Astrocyte of the cerebellum (primary cell): Measurements from ENCODE around the gene PCDH1.

ENCODE experiments used
- DNase-seq: peaks from one replicate; pipeline ENCODE4 v3.0.0-alpha.2; 2011; ENCODE audit warnings: low read depth
- H3K4me3 ChIP-seq: 2 replicates; pipeline ENCODE4 v1.5.1; 2011; ENCODE audit warnings: mild to moderate bottlenecking, low read depth, low read length, moderate library complexity
- in situ Hi-C: cut with HindIII; loops from 2 replicates; pipeline ENCODE4 v1.10.0; 2017; ENCODE audit warnings: low sequenced_read_pairs
- TF ChIP-seq, protein P1 (sequence below): IDR thresholded peaks from 2 replicates; pipeline ENCODE4 v1.5.1; 2012; ENCODE audit warnings: low read length, low read depth, moderate library complexity, mild to moderate bottlenecking; ENCODE audit errors: missing control alignments

Gene PCDH1

DNA sequence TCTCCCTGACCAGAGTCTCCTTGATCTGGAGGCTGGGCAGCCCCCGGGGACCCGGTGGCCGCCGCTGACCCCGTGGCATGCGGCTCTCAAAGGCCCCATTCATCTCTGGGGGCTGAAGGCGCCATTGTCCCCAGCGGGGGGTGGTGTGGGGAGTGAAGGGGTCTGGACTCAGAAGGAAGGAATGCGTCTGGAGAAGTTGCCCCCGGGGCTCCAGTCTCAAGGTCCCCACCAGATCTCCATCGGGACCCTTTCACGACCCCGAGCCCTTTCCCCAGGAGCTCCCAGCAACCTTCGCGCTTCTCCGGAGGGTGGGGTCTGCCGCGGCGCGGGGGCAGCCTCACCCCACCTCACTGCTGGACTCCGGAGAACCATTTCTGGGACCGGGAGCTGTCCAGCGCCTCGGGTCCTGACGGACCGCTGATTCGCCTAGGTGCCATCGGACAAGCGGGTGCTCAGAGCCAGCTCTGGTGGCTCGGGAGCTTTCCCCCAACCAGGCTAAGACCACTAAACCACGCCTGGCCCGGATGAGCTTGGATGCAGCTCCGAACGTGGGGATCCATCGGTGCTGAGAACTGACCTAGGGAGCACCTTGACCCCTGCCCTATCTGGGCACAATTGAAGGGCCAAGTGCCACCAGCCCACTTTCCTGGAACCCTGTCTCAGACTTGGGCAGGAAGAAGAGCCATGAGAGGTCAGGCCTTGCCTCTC is 5.1 kb upstream of the PCDH1 start:
- in situ Hi-C loops, result no loop called here
- TF ChIP-seq, protein P1, sequence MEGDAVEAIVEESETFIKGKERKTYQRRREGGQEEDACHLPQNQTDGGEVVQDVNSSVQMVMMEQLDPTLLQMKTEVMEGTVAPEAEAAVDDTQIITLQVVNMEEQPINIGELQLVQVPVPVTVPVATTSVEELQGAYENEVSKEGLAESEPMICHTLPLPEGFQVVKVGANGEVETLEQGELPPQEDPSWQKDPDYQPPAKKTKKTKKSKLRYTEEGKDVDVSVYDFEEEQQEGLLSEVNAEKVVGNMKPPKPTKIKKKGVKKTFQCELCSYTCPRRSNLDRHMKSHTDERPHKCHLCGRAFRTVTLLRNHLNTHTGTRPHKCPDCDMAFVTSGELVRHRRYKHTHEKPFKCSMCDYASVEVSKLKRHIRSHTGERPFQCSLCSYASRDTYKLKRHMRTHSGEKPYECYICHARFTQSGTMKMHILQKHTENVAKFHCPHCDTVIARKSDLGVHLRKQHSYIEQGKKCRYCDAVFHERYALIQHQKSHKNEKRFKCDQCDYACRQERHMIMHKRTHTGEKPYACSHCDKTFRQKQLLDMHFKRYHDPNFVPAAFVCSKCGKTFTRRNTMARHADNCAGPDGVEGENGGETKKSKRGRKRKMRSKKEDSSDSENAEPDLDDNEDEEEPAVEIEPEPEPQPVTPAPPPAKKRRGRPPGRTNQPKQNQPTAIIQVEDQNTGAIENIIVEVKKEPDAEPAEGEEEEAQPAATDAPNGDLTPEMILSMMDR, result no peak
- H3K4me3 ChIP-seq, result no peak overlapping the region
- no peak for DNase-seq

DNA sequence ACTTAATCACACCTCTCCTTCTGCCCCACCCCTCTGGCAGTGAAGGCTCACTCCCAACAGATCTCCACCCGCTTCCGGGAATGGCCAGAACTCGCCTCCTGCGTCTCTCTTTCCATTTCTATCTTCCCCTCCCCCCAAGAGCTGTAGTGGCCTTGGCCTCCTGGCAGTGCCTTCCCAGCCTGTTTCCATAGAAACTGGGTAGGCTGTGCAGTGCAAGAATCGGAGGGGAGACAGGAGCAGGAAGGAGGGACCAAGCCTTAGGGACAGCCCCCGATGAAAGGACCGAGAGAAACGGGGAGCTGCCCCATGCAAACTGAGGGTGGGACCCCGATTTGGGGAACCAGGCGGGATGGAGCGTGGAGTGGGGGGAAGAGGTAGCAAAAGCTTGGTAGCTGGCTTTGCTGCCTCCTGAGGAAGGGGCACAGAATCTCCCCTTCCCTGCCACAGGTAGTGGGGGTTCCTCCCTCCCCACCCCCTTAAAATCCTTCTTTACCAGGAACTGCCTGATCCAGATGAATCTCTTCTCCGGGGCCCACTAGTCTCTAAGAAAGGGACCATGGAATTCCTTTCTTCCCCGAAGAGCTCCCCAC is 4.5 kb upstream of the PCDH1 start:
- TF ChIP-seq, protein P1, result no peak
- in situ Hi-C loops, result no loop called here
- DNase-seq, result no peak
- no peak overlapping the region for H3K4me3 ChIP-seq

DNA sequence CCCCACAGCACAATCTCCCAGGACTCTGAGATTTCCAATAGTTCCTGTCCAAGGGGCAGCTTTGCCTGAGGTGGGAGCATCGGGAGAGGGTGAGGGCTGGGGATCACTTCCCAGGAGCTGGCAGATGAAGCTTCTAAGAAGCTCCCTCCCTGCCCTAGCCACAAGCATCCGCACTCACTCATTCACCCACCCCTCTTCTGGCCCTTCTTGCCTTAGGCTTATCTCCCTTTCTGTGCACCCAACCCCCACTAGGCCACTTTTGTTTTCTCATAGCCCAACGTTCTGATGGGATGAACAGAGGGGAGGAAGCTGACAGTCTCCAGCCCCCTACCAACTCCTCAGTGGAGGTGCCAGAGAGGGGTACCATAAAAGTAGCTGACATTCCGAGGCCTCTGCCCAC is 3.7 kb upstream of the PCDH1 start:
- no peak overlapping the region for H3K4me3 ChIP-seq
- in situ Hi-C loops, result no loop called here
- DNase-seq, result no peak
- TF ChIP-seq, protein P1, result no peak

DNA sequence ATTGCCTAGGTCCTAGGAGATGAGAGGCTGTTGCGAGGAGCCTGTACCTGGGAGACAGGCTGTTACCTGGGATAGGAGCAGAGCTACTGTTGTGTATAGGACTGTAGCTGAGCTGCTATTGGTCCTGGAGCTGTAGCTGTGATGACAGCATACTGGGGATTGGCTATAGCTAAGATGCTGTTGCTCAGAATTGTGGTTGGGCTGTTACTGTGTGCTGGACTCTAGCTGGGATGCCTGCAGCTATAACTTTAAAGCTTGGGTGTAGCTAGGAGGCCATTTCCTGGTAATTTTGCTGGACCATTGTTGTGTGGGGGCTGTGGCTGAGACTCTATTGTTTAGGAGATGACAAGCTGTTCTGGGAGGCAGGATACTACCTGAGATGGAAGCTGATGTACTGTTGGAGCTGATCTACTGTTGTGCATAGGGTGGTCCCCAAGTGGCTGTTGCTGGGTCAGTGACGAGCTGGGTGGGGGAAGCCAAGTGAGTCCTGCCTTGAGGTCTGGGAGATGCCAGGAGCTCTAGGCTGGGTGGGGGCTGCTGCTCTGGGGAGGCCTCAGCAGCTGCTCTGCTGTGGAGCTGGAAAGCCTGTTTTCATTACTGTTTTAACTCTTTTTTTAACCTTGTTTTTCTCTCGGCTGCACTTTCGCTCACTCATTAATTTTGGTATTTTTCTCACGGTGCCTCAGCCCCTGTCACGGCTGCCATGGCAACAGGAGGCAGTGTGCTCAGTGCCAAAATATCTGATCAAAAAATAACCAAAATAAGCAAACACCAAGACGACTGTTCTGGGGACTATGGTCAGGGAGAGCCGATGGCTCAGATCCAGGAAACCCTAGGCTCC is 3.0 kb upstream of the PCDH1 start:
- DNase-seq, result no peak
- in situ Hi-C loops, result no loop called here
- no peak overlapping the region for H3K4me3 ChIP-seq
- TF ChIP-seq, protein P1, result no peak

DNA sequence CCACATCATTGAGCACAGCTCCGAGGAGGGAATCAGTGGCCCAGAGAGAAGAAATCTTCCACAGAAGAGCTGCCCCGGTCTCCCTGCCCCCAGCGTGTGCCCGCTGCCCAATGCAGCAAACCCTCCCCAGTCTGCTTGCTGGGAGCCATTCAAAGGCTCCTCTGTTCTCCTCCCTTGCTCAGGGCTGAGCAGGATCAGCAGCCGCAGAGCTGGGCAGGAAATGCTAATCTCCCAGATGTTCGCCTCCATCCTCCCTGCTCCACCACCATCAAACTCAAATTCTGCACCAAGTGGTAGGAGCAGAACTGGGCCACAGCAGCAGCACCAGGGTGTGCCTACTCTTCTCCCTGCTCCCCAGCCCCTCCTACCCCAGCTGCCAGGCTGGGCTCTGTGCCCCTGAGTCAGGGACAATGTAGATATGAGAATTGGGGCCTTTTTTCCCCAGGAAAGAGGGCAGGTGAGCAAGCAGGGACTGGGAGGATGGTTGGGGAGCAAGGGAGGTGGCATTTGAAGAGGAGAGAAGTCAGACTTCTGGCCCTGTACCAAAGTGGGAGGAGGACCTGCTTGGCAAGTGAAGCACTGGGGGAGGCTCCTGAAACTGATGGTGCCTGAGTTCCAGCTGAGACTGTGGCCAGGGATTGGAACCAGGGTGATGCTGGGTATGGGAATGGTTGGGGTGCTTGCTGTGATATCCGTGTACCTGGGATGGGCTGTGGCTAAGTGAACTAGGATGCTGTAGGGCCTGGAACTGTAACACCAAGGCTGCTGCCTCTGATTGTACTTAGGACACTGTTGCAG is 1.9 kb upstream of the PCDH1 start:
- in situ Hi-C loops, result no loop called here
- no peak overlapping the region for H3K4me3 ChIP-seq
- DNase-seq, result no peak
- TF ChIP-seq, protein P1, result no peak

DNA sequence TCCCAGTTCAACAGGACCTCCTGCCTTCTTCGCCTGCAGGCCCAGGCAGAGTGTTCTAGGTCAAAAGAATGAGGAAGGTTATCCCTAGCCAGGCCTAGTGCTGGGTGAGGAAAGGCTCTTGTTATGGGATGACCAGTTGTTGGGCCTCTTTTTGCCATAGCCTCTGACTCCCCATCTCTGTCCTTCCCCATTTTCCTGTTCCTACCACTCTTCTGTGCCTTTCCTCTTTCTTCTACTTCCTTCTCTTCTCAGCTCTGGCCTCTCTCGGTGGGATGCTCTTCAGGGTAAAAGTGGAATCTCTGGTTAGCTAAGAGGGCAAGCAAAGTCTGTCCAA is 1.2 kb upstream of the PCDH1 start:
- no peak overlapping the region for H3K4me3 ChIP-seq
- TF ChIP-seq, protein P1, result no peak
- DNase-seq, result no peak
- in situ Hi-C loops, result no loop called here
